Measurements from ENCODE around the gene ENKD1. TPM values are rescaled to one million over a fixed set of nuclear protein-coding genes. Genes with fewer than 3 reads are reported as not detected.

The ENKD1 gene
- polyA plus RNA-seq, 2 of the 4 experiments (the other 2 are of a cell fraction) = 4.0 to 12.2 TPM

GRCh38 chr16:67678354-67679023 is 11.9 kb upstream of the ENKD1 start:
- POLR2A ChIA-PET = no interaction called here
- FAIRE-seq (no peak), DNase-seq (ENCODE audit: low read depth in 1 of 2, low spot score in 1 of 2) (no peak), ATAC-seq (no peak)
- H3K4me3 ChIP-seq = no peak overlapping the region
- no peaks in the 10 kb centered on the region for H3K9me3 ChIP-seq
- CTCF ChIA-PET = interaction anchor here (0.5 to 1.5 kb wide), 3 partner anchors 9 to 34 kb away, joined by 3 to 5 read pairs (median 3); partner anchors contain the start of gene CARMIL2
- H3K4me1 ChIP-seq = no peaks in the 10 kb centered on the region
- H3K27ac ChIP-seq = no peak overlapping the region
- no peak for TF ChIP-seq HDAC2 (IDR thresholded peaks at IDR 0.05)
- TF ChIP-seq SREBF2 (IDR thresholded peaks at IDR 0.05) = no peak
- TF ChIP-seq HOXB5 (CRISPR knock-in tag; IDR thresholded peaks at IDR 0.05) = no peak
- TF ChIP-seq GATA3 (IDR thresholded peaks at IDR 0.05; ENCODE audit: borderline replicate concordance) = no peak
- no peak for TF ChIP-seq USF2 (IDR thresholded peaks at IDR 0.05)
- TF ChIP-seq ZSCAN20 (CRISPR knock-in tag; IDR thresholded peaks at IDR 0.05) = no peak
- no peak for TF ChIP-seq RNF2 (IDR thresholded peaks at IDR 0.05; ENCODE audit: borderline replicate concordance, low read depth)
- no peak overlapping the region for H3K4me2 ChIP-seq
- WGBS (ENCODE audit: missing lambda C conversion rate) = 90% methylated on average over 12 of the region's 12 CpGs

- H3K27ac ChIP-seq = no peak overlapping the region
- WGBS (ENCODE audit: missing lambda C conversion rate) = 60% methylated on average over 1 of the region's 1 CpG
- ChIA-PET POLR2A (no interaction called here), CTCF (interaction anchor here (0.9 to 16.7 kb wide), 5 partner anchors 8 to 157 kb away, joined by 3 to 174 read pairs (median 5); partner anchors contain the start of gene CARMIL2)
- H3K4me1 ChIP-seq = no peaks in the 10 kb centered on the region
- TF ChIP-seq CBX2 (IDR thresholded peaks at IDR 0.05; ENCODE audit: borderline replicate concordance, low read depth) (no peak), MYC (IDR thresholded peaks at IDR 0.05; ENCODE audit: borderline replicate concordance, low read length) (no peak), E2F6 (IDR thresholded peaks at IDR 0.05; ENCODE audit: borderline replicate concordance, low read depth) (no peak), EHMT2 (IDR thresholded peaks at IDR 0.05; ENCODE audit: low read depth) (no peak), EHF (CRISPR knock-in tag; IDR thresholded peaks at IDR 0.05) (no peak), HEYL (CRISPR knock-in tag; IDR thresholded peaks at IDR 0.05) (no peak), RARB (CRISPR knock-in tag; IDR thresholded peaks at IDR 0.05) (no peak), ZC3H11A (IDR thresholded peaks at IDR 0.05) (no peak), BCL3 (IDR thresholded peaks at IDR 0.05) (no peak), REST (IDR thresholded peaks at IDR 0.05) (no peak), MAZ (IDR thresholded peaks at IDR 0.05; ENCODE audit: borderline replicate concordance, low read depth, low read length) (no peak), HOXB5 (CRISPR knock-in tag; IDR thresholded peaks at IDR 0.05) (no peak), PHF8 (IDR thresholded peaks at IDR 0.05; ENCODE audit: borderline replicate concordance, low read depth) (no peak), FOXS1 (CRISPR knock-in tag; IDR thresholded peaks at IDR 0.05) (no peak)
- no peaks in the 10 kb centered on the region for H3K9me3 ChIP-seq
- H3K4me3 ChIP-seq = no peak overlapping the region
- FAIRE-seq = no peak
- DNase-seq (ENCODE audit: low read depth in 1 of 2, low spot score in 1 of 2) = no peak
- H3K4me2 ChIP-seq = no peak overlapping the region
- no peak for ATAC-seq
These were observed 11.2 kb upstream of the ENKD1 start for GRCh38 chr16:67677712-67678111.
